ENCODE results near the gene PPM1E. TPM values are rescaled to one million over a fixed set of nuclear protein-coding genes. Genes with fewer than 3 reads are reported as not detected.
"Not testable (repeated sequence)": the region's sequence is repeated elsewhere in the genome, so short reads cannot be mapped to it uniquely, and the experiment has no call there.

PPM1E gene
- total RNA-seq, 2 donors from 2014 or later: not detected

DNA sequence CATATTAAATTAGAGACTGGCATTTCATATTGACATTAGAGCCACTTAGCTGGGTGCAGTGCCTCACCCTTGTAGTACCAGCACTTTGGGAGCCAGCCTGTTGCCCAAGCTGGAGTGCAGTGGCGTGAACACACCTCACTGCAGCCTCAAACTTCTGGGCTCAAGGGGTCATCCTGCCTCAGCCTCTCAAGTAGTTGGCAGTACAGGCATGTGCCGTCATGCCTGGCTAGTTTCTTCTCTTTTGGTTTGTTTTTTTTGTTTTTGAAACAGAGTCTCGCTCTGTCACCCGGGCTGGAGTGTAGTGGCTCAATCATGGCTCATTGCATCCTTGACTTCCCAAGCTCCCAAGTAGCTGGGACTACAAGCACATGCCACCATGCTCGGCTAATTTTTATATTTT, 8.7 kb downstream of the PPM1E start:
- ATAC-seq (ENCODE audit: insufficient number of reproducible peaks, low FRiP score, low read depth) (no peak), DNase-seq (ENCODE audit: low spot score) (no peak)
- Histone ChIP-seq H3K36me3 (no peaks in the 10 kb centered on the region), H3K27me3 (replicated peaks; ENCODE audit: insufficient read depth) (no peaks in the 10 kb centered on the region), H3K27ac (no peak overlapping the region), H3K4me3 (no peak overlapping the region), H3K9me3 (no peaks in the 10 kb centered on the region), H3K4me1 (ENCODE audit: control insufficient read depth in 1 of 2, low read depth in 2 of 2) (no peaks in the 10 kb centered on the region)
- TF ChIP-seq, protein P1, sequence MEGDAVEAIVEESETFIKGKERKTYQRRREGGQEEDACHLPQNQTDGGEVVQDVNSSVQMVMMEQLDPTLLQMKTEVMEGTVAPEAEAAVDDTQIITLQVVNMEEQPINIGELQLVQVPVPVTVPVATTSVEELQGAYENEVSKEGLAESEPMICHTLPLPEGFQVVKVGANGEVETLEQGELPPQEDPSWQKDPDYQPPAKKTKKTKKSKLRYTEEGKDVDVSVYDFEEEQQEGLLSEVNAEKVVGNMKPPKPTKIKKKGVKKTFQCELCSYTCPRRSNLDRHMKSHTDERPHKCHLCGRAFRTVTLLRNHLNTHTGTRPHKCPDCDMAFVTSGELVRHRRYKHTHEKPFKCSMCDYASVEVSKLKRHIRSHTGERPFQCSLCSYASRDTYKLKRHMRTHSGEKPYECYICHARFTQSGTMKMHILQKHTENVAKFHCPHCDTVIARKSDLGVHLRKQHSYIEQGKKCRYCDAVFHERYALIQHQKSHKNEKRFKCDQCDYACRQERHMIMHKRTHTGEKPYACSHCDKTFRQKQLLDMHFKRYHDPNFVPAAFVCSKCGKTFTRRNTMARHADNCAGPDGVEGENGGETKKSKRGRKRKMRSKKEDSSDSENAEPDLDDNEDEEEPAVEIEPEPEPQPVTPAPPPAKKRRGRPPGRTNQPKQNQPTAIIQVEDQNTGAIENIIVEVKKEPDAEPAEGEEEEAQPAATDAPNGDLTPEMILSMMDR (IDR thresholded peaks at IDR 0.05): no peak

DNA sequence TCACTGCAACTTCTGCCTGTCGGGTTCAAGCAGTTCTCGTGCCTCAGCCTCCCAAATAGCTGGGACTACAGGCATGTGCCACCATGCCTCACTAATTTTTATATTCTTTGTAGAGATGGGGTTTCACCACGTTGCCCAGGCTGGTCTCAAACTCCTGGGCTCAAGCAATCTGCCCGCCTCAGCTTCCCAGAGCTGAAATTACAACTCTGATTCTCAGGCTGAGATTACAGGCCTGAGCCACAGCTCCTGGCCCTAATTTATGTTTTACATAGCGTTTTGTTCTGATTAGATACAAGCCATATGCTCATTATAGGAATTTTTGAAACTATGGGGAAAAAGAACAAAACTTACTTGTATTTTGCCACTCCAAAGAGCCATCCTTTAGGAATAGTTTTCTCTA, 22.8 kb downstream of the PPM1E start:
- not testable (repeated sequence) for DNase-seq (ENCODE audit: low spot score); H3K4me3 ChIP-seq; H3K36me3 ChIP-seq; ATAC-seq (ENCODE audit: insufficient number of reproducible peaks, low FRiP score, low read depth); H3K9me3 ChIP-seq; H3K27ac ChIP-seq; H3K27me3 ChIP-seq (replicated peaks; ENCODE audit: insufficient read depth); H3K4me1 ChIP-seq (ENCODE audit: control insufficient read depth in 1 of 2, low read depth in 2 of 2)

DNA sequence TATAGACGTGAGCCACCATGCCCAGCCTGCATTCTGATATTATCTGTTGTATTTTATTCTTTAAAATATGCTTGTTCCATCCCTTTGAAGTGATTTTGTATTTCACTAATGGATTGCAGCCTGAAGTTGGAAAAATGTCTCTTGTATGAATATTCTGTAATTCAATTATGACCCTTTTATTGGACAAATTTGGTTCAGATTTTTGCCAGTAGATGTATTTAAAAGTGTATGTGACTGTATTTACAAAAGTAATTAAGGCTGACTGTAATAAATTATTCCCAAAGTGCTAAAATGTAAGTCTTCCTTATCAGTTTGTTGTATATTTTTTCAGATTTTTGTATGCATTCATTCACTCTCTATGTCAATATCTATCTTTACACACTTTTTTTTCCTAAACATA, 23.8 kb downstream of the PPM1E start:
- no peak for DNase-seq (ENCODE audit: low spot score)
- ATAC-seq (ENCODE audit: insufficient number of reproducible peaks, low FRiP score, low read depth): no peak
- Histone ChIP-seq H3K4me1 (ENCODE audit: control insufficient read depth in 1 of 2, low read depth in 2 of 2) (no peaks in the 10 kb centered on the region), H3K27me3 (replicated peaks; ENCODE audit: insufficient read depth) (no peaks in the 10 kb centered on the region), H3K9me3 (no peaks in the 10 kb centered on the region), H3K4me3 (no peak overlapping the region), H3K27ac (no peak overlapping the region), H3K36me3 (no peaks in the 10 kb centered on the region)
- TF ChIP-seq, protein P1 (IDR thresholded peaks at IDR 0.05): no peak

DNA sequence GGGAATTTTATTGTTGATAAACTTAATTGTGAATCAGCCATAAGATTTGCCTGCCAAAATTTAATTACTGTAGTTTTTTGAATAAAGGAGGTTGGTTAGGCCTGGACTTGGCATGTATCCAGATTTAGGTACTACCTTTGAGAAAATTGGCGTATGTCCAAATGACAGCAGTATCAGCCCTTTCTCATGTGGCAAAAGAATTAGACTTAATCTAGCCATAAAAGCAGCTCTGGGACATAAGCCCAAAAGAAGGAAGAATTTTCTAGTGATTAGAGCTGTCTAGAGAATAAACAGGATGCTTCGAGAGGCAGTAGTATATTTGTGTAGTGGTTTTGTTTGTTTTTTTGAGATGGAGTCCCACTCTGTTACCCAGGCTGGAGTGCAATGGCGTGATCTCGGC, 27.7 kb downstream of the PPM1E start:
- ATAC-seq (ENCODE audit: insufficient number of reproducible peaks, low FRiP score, low read depth) (no peak), DNase-seq (ENCODE audit: low spot score) (no peak)
- Histone ChIP-seq H3K27me3 (replicated peaks; ENCODE audit: insufficient read depth) (no peaks in the 10 kb centered on the region), H3K27ac (no peak overlapping the region), H3K4me1 (ENCODE audit: control insufficient read depth in 1 of 2, low read depth in 2 of 2) (no peaks in the 10 kb centered on the region), H3K36me3 (no peaks in the 10 kb centered on the region), H3K9me3 (no peaks in the 10 kb centered on the region), H3K4me3 (no peak overlapping the region)
- TF ChIP-seq, protein P1 (IDR thresholded peaks at IDR 0.05): no peak

DNA sequence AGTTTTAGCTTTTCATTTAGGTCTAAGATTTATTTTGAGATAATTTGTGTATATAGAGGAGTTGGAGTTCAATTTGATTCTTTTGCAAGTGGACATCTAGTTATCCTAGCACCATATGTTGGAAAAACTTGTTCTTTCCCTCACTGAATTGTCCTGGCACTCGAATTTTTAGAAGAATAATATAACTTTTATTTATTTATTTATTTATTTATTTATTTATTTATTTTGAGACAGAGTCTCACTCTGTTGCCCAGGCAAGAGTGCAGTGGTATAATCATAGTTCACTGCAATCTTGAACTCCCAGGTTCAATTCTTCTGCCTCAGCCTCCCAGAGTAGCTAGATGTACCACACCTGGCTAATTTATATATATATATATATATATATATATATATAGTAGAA, 29.4 kb downstream of the PPM1E start:
- ATAC-seq (ENCODE audit: insufficient number of reproducible peaks, low FRiP score, low read depth): no peak

More for the DNA sequence above, 29.4 kb downstream of the PPM1E start:
- no peaks in the 10 kb centered on the region for H3K27me3 ChIP-seq (replicated peaks; ENCODE audit: insufficient read depth)
- no peak overlapping the region for H3K4me3 ChIP-seq
- DNase-seq (ENCODE audit: low spot score): no peak
- H3K9me3 ChIP-seq: no peaks in the 10 kb centered on the region
- H3K4me1 ChIP-seq (ENCODE audit: control insufficient read depth in 1 of 2, low read depth in 2 of 2): no peaks in the 10 kb centered on the region
- TF ChIP-seq, protein P1 (IDR thresholded peaks at IDR 0.05): no peak
- no peak overlapping the region for H3K27ac ChIP-seq
- no peaks in the 10 kb centered on the region for H3K36me3 ChIP-seq
